Frontal cortex (tissue), 4 donors: ENCODE data around the gene MTHFD1L. TPM values are rescaled to one million over a fixed set of nuclear protein-coding genes. Genes with fewer than 3 reads are reported as not detected.
"Not testable (repeated sequence)": the region's sequence is repeated elsewhere in the genome, so short reads cannot be mapped to it uniquely, and the experiment has no call there.

Experiments used
- DNase-seq, 2 donors: peaks; one replicate each; pipeline ENCODE4 v3.0.0; 2012; ENCODE audit warnings: low spot score in 2 of 2
- FAIRE-seq: peaks from 2 replicates; lab custom pipeline; 2012; peaks lifted over from hg19 to GRCh38; lab: Jason Lieb, UNC
- total RNA-seq: library from RNA; depleted of rRNA; stranded (reverse); fragments of >200 nt; gene quantifications from one replicate; pipeline ENCODE4 v1.2.3, GENCODE V29; 2014
- donor health status: control.
- donor health status: control.
- donor health status: control.

Gene MTHFD1L
- total RNA-seq, 1 donor from 2014 or later: 13.5 TPM

GRCh38 chr6:151101161-151101815 is 235.8 kb downstream of the MTHFD1L start:
- DNase-seq (no peak), FAIRE-seq (no peak)

DNA sequence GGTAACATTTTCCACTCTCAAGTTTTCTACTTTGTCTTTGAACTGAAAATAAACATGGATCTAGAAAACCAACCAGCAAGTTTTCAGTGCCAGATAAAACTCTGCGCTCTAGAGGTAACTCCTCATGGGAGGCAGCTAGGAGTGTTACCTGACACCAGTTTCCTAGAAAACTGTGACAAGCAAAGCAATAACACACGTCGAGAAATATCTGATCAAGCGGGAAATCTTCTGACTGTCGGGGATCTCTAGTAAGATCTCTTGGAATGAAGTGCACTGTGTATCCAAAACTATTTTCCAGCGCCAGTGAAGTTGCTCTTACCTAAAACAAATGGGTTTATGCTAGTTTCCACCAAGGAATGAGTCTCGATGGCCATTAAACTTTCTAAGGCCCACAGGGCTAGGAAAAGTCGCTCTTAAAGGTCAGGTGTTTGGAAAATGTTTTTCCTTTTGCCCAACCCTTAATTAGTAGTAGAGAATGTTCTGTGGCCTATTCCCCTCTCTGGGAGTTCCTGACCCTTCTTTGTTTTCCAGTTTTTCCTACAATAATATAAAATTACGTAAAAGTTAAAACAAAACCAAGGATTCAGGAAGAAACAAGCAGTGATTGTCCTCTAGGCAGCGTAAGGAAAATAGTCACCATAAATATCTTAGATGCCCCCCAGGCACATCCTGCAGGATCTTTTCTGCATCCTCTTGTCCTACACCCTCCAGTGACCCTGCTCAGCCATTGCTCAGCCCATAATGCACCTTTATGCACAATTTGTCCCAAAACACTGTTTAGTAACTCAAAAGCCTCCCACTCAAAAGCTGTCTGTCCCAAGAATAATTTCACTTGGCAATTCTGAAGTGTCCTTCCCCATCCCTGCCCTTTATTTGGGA is 236.6 kb downstream of the MTHFD1L start:
- DNase-seq (no peak), FAIRE-seq (no peak)

- FAIRE-seq: no peak
- no peak for DNase-seq
Observed at GRCh38 chr6:151103266-151103665, 237.8 kb downstream of the MTHFD1L start.

DNA sequence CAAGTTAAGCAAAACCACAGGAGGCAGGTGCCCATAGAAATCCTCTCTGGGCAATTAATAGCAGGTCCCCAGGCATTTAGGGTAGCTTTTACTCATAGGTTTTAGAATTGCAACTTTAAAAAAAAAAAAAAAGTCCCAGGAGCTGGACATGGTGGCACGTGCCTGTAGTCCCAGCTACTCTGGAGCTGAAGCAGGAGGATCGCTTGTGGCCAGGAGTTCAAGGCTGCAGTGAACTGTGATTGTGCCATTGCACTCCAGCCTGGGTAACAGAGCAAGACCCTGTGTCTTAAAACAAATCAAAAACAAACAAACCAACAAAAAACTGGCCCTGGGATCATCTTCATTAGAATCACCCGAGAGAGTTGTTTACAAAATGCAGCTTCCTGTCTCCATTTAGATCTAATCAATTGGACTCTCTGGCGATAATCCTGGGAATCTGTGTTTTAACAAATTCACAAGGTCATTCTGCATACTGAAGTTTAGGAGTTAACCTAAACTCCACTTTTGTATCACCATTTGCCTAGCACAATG is 242.5 kb downstream of the MTHFD1L start:
- FAIRE-seq (no peak), DNase-seq (no peak)

GRCh38 chr6:151108548-151108947 is 243.0 kb downstream of the MTHFD1L start:
- DNase-seq (no peak), FAIRE-seq (no peak)

DNA sequence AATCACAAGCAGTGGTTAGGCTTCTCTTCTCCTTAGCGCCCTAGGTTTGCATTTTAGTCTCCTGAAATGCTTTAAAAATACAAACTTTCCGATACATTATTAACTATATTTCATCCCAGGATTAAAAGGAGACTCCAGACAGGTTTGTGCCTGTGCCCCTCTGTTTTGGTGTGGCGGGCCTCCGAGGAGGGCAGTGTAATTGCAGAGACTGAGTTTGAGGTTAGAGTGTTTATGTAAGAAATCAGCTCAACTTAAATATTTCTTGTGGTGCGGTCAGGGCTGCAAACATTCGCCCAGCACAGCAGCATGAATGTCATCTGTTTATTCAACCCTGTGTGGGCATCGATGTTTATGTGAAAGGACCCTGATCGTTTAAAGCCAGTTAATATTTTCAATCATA is 243.9 kb downstream of the MTHFD1L start:
- DNase-seq: no peak
- FAIRE-seq: no peak

DNA sequence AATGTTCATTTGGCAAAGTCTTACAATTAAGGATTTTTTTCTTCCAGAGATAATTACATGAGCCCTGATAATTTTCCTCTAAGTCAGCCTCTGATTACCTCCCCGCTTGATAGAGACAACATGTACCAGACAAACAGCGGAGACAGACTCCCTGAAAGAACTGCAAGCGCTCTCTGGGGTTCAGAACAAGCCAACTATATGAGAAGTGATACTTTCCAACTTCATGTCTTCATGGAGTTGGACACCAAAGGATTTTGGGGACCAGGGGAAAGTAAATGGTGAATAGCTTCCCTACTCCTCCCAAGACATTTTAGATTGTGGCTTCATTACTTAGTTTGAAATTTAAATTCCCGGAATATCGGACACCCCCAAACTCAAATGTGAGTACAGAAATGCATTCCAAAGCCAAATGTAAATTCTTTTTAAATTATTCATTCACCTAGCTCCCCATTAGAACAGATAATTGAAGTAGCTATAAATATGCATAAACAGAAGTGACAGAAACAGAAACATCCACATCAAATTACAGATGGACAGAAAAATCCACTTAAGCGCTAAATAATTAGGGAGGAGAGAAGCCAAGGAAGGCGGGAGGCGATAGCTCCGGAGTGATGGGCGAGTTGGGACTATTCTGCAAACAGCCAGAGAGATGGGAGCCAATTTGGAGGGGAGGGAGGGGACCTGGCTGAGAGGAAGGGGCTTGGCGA is 244.5 kb downstream of the MTHFD1L start:
- DNase-seq (no peak), FAIRE-seq (no peak)

- FAIRE-seq: no peak
- DNase-seq: no peak
Observed at GRCh38 chr6:151110576-151110905, 245.0 kb downstream of the MTHFD1L start.

- DNase-seq (no peak), FAIRE-seq (no peak)
Observed at GRCh38 chr6:151111670-151112069, 246.2 kb downstream of the MTHFD1L start.

DNA sequence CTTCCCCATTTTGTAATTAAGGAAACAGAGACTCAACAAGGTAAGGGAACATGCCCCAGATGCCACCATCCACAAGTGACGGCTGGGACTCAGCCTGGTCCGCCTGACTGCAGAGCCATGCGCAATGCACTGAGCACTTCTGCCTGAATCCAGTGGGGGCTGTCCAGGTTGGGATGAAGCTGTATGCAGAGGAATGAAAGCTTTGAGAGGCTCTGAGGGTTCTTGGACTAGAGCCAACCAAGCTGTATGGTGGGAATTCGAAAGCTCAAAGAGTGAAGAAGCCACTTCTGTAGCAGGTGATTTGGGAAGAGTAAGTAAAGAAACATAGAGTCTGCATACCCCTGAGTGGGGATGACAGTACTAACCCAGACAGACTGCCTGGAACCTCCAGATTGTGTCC is 246.6 kb downstream of the MTHFD1L start:
- DNase-seq (no peak), FAIRE-seq (no peak)

- not testable (repeated sequence) for DNase-seq, FAIRE-seq
Observed at GRCh38 chr6:151112884-151113283, 247.4 kb downstream of the MTHFD1L start.

GRCh38 chr6:151113641-151114040 is 248.1 kb downstream of the MTHFD1L start:
- DNase-seq: no peak
- no peak for FAIRE-seq

- DNase-seq: no peak
- no peak for FAIRE-seq
Observed at GRCh38 chr6:151118461-151119123, 253.1 kb downstream of the MTHFD1L start.

DNA sequence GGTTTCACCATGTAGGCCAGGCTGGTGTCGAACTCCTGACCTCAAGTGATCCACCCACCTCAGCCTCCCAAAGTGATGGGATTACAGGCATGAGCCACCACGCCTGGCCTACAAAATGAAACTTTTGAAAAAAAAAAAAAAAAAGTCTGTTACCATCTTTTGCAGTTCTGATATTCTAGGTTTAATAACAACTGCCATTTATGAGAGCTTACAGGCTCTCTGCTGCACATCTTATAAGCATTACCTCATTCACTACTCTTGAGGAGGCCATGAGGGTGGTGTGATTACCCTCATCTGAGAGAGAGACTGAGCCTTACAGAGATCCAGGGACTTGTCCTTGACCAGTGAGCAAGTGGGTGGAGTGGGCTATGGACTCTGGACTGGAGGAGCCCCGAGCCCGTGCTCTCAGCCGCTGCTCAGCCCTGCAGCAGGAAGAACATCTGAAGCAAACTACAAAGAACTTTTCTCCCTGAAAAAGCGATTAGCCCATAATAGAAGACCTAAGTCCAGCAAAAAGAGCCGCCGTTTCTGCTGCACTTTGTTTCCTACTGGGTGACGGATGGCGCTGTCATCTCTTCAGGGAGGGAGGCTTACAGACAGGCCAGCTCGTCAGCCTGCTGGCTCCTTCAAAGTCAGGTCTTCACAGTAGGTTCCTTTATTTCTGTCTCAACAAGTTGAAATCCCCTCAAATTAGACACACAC is 254.5 kb downstream of the MTHFD1L start:
- FAIRE-seq (no peak), DNase-seq (no peak)

DNA sequence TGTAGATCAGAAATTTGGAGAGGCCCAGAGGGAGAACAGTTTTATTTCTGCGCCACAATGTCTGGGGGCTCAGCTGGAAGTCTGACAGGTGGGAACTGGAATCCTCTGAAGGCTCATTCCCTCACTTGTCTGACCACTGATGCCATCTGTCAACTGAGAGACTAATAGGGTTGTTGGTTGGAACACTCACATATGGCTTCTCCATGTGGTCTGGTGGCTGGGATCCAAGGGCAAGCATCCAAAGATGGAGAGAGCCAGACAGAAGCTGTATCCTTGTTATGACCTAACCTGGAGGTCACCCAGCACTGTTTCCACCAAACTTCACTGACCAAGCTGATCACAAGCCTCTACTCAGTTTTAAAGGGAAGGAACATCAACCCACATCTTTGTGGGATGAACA is 256.4 kb downstream of the MTHFD1L start:
- DNase-seq (no peak), FAIRE-seq (no peak)

GRCh38 chr6:151123641-151124040 is 258.1 kb downstream of the MTHFD1L start:
- not testable (repeated sequence) for FAIRE-seq, DNase-seq

DNA sequence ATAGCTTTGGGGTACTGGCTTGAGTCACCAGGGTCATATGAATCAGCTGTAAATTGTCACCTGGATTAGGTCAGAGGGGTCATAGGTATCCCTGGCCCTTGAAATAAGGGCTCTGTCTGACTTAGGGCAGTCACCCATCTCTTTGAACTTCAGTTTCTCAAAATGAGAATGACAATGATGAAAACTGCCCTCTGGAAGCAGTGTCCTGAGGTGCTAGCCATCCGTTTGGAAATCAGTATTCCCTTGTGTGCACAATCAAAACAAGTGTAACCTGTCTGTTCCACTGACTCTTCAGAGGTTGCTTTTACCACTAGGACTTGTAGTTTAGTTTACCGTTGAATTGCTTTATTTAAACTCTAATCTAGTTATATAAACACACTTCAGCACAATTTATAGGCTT is 259.7 kb downstream of the MTHFD1L start:
- DNase-seq, FAIRE-seq: not testable (repeated sequence)

DNA sequence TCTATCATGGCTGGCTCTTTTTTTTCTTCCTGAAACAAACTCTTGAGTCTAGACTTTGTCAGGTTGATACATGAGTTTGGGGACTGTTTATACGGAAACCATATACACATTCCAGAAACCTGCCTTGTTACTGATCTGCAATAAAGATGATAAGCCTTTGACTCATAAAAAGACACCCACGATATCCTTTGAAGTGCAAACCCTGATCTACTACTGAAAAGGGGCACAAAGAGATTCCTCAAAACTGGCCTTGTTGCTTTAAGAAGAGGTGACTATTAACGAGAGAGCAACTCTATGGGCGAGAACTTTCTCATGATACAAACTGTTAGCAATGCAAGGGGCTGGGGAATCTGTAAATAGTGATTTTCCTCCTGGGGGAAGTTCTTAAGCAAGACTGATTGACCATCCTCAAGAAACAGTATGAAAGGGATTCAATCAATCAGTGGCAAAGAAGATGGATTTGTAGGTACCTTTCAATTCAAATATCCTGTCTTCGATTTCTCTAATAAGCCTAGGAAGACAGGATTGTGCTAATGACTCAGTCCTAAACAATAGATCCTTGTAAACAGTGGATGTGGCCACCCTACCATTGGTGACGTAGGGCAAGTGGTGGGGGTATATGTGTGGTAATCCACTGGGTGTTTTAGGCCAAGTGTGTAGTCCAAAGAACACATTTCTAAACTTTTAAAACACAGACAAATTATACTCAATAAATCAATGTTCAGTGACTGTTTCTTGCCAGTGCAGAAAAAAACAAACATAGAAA is 260.3 kb downstream of the MTHFD1L start:
- FAIRE-seq, DNase-seq: not testable (repeated sequence)

DNA sequence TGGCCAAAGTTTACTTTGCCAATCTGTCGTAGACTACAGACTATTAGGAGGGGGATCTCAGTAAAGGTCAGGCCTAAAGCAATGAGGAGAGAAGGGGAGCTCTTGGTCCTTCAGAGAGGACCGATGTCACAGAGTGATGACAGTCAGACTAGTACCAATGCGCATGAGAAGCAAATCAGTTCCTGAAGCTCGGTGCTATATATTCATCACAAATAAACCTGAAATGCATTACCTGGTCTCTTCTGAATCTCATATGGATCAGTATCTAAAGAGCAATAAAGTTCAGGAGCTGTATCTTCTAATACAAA is 260.9 kb downstream of the MTHFD1L start:
- DNase-seq, FAIRE-seq: not testable (repeated sequence)
